ENCODE data around the gene MRPL2.

GRCh38 chr6:43062818-43063217, 3.6 kb upstream of the MRPL2 start:
- TF ChIP-seq, protein P1, sequence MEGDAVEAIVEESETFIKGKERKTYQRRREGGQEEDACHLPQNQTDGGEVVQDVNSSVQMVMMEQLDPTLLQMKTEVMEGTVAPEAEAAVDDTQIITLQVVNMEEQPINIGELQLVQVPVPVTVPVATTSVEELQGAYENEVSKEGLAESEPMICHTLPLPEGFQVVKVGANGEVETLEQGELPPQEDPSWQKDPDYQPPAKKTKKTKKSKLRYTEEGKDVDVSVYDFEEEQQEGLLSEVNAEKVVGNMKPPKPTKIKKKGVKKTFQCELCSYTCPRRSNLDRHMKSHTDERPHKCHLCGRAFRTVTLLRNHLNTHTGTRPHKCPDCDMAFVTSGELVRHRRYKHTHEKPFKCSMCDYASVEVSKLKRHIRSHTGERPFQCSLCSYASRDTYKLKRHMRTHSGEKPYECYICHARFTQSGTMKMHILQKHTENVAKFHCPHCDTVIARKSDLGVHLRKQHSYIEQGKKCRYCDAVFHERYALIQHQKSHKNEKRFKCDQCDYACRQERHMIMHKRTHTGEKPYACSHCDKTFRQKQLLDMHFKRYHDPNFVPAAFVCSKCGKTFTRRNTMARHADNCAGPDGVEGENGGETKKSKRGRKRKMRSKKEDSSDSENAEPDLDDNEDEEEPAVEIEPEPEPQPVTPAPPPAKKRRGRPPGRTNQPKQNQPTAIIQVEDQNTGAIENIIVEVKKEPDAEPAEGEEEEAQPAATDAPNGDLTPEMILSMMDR (IDR thresholded peaks at IDR 0.05) = no peak
- TF ChIP-seq POLR2A (IDR thresholded peaks at IDR 0.05) = no peak

Measured in breast epithelium (tissue), 3 donors.